AG04450 (cell line): ENCODE measurements around the gene ITGAE. TPM values are rescaled to one million over a fixed set of nuclear protein-coding genes. Genes with fewer than 3 reads are reported as not detected.
A peak's percentile ranks its signal among the peaks of the same experiment; 100 is the strongest.
"Not testable (repeated sequence)": the region's sequence is repeated elsewhere in the genome, so short reads cannot be mapped to it uniquely, and the experiment has no call there.

ENCODE experiments used
- CTCF ChIA-PET: fragments of 300-600, 350-600 bp; formaldehyde crosslinking; extraction: SDS; loops from one replicate; lab custom pipeline; 2022; ENCODE audit warnings: antibody characterized with exemption, inconsistent platforms; lab: Charles Lee
- POLR2A ChIA-PET: fragments of 350-600 bp; formaldehyde crosslinking; extraction: SDS; loops from one replicate; lab custom pipeline; 2021; ENCODE audit warnings: antibody characterized with exemption, inconsistent platforms; lab: Yijun Ruan, JAX
- DNase-seq: peaks from one replicate; pipeline ENCODE4 v3.0.0-alpha.2; 2011; ENCODE audit warnings: low read depth, low spot score
- H3K27ac ChIP-seq: one replicate; pipeline ENCODE4 v1.5.1; 2012; ENCODE audit warnings: low read depth, low read length, control low read depth
- H3K27me3 ChIP-seq: one replicate; pipeline ENCODE4 v1.6.0; 2012; ENCODE audit warnings: low read length; ENCODE audit not compliant: control insufficient read depth, insufficient read depth
- H3K4me3 ChIP-seq: 2 replicates; pipeline ENCODE4 v1.5.1; 2011; ENCODE audit warnings: mild to moderate bottlenecking, low read depth, low read length, control low read depth
- H3K9me3 ChIP-seq: 2 replicates; pipeline ENCODE4 v1.5.1; 2012; ENCODE audit warnings: low read length; ENCODE audit not compliant: control insufficient read depth, insufficient read depth
- polyA plus RNA-seq: library from polyadenylated mRNA; depleted of rRNA; stranded (reverse); fragments of >200 nt; gene quantifications from 2 replicates; pipeline ENCODE4 v1.2.3, GENCODE V29; 2011
- TF ChIP-seq, protein P1 (sequence below): IDR thresholded peaks from 2 replicates; pipeline ENCODE4 v1.5.1; 2011; ENCODE audit warnings: low read depth, low read length, control low read depth, inconsistent platforms

The ITGAE gene
- polyA plus RNA-seq, 1 experiment, result 98.1 TPM

DNA sequence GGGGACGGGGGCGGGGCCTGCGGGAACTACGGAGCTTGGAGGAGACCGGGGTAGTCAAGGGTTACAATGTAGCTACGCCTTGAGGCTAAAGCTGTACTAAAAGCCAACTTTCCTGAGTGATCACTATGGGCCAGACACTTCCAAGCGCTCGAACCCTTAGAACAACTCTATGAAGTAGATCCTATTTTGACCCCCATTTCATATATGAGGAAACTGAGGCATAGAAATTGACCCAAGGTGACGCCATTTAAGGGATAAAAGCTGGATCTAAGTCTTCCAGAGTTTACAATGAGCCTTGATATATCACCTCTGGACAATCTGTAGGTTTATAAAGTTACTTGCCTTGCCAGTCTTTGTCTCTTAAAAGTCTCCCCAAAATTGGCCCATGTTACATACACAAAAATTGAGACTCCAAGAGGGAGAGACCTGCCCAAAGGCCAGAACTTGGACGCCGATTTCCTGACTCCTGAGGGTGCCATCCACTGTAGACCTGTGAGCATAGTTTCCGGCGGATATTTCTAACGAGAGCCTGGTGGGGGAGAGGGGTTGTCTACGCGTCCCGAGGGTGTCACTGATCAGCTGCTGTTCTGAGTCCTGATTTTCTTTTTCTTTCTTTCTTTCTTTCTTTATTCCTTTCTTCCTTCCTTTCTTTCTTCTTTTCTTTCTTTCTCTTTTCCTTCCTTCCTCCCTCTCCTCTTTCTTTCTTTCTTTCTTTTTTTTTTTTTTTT is 45.6 kb upstream of the ITGAE start:
- ChIA-PET CTCF (interaction anchor here (0.6 to 6.1 kb wide), 48 partner anchors 10 to 1763 kb away, joined by 3 to 109 read pairs (median 4); partner anchors contain the start of genes ATP2A3, HASPIN and ITGAE), POLR2A (interaction anchor here (0.8 to 1.9 kb wide), 3 partner anchors 10 to 108 kb away, joined by 4 to 11 read pairs (median 5); no protein-coding TSS in a partner anchor)
- H3K27ac ChIP-seq, result no peak overlapping the region
- peaks cover 5% of the 10 kb centered on the region for H3K27me3 ChIP-seq
- H3K4me3 ChIP-seq, result peak overlapping the region; percentile 44
- H3K9me3 ChIP-seq, result peaks cover 4% of the 10 kb centered on the region; the same call in 1 of the 2 replicates
- TF ChIP-seq, protein P1, sequence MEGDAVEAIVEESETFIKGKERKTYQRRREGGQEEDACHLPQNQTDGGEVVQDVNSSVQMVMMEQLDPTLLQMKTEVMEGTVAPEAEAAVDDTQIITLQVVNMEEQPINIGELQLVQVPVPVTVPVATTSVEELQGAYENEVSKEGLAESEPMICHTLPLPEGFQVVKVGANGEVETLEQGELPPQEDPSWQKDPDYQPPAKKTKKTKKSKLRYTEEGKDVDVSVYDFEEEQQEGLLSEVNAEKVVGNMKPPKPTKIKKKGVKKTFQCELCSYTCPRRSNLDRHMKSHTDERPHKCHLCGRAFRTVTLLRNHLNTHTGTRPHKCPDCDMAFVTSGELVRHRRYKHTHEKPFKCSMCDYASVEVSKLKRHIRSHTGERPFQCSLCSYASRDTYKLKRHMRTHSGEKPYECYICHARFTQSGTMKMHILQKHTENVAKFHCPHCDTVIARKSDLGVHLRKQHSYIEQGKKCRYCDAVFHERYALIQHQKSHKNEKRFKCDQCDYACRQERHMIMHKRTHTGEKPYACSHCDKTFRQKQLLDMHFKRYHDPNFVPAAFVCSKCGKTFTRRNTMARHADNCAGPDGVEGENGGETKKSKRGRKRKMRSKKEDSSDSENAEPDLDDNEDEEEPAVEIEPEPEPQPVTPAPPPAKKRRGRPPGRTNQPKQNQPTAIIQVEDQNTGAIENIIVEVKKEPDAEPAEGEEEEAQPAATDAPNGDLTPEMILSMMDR, result no peak
- no peak for DNase-seq

- ChIA-PET POLR2A (interaction anchor here (0.6 to 1.9 kb wide), 6 partner anchors 9 to 115 kb away, joined by 3 to 11 read pairs (median 4); no protein-coding TSS in a partner anchor), CTCF (interaction anchor here (0.6 to 6.1 kb wide), 48 partner anchors 9 to 1762 kb away, joined by 3 to 109 read pairs (median 4); partner anchors contain the start of genes ATP2A3, HASPIN and ITGAE)
- peaks cover 5% of the 10 kb centered on the region for H3K27me3 ChIP-seq
- peak within 1 kb of the TSS; percentile 81 for H3K4me3 ChIP-seq
- peak within 1 kb of the TSS; percentile 68 for H3K27ac ChIP-seq
- TF ChIP-seq, protein P1, result peak; percentile 84
- H3K9me3 ChIP-seq, result peaks cover 4% of the 10 kb centered on the region; the same call in 1 of the 2 replicates
- peak; percentile 76 for DNase-seq
These were observed 44.8 kb upstream of the ITGAE start, which contains the start of gene NCBP3 for GRCh38 chr17:3845621-3846436. Gene NCBP3, minus strand, starts transcription at chr17:3846246. Its CDS starts 23 bp downstream, at chr17:3846223.

GRCh38 chr17:3845291-3845620 is 44.3 kb upstream of the ITGAE start:
- ChIA-PET CTCF (interaction anchor here (1.2 to 6.1 kb wide), 17 partner anchors 11 to 229 kb away, joined by 4 to 109 read pairs (median 11); partner anchors contain the start of gene ATP2A3), POLR2A (interaction anchor here (0.6 to 1.9 kb wide), 4 partner anchors 14 to 114 kb away, joined by 3 to 11 read pairs (median 4); no protein-coding TSS in a partner anchor)
- DNase-seq, result no peak
- Histone ChIP-seq H3K27ac (no peak overlapping the region), H3K9me3 (peaks cover 4% of the 10 kb centered on the region; the same call in 1 of the 2 replicates), H3K27me3 (peaks cover 2% of the 10 kb centered on the region), H3K4me3 (peak overlapping the region; percentile 81)
- TF ChIP-seq, protein P1, result no peak

DNA sequence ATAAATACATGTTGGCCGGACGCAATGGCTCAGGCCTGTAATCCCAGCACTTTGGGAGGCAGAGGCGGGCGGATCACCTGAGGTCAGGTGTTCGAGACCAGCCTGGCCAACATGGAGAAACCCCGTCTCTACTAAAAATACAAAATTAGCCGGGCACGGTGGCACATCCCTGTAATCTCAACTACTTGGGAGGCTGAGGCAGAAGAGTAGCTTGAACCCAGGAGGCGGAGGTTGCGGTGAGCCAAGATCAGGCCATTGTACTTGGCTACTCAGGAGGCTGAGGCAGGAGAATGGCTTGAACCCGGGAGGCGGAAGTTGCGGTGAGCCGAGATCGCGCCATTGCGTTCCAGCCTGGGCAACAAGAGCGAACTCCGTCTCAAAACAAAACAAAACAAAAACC is 43.6 kb upstream of the ITGAE start:
- H3K9me3 ChIP-seq, H3K27me3 ChIP-seq, DNase-seq, H3K27ac ChIP-seq: not testable (repeated sequence)
- CTCF ChIA-PET, result interaction anchor here (0.6 to 6.1 kb wide), 13 partner anchors 10 to 230 kb away, joined by 3 to 109 read pairs (median 8); no protein-coding TSS in a partner anchor
- POLR2A ChIA-PET, result interaction anchor here (0.9 kb wide), 1 partner anchor 46 kb away, joined by 3 read pairs; no protein-coding TSS in a partner anchor
- H3K4me3 ChIP-seq, result peak overlapping the region; percentile 81; the same call in 1 of the 2 replicates
